Measurements from ENCODE around the gene AGO4.

GRCh38 chr1:35885961-35886558 lies 78.2 kb downstream of the AGO4 start:
- TF ChIP-seq CTCF (conservative IDR thresholded peaks at IDR 0.05; ENCODE audit: low read length) (no peak), EZH2phosphoT487 (IDR thresholded peaks at IDR 0.05; ENCODE audit: borderline replicate concordance, low read depth, low read length) (no peak)

All from OCI-LY7 (cell line).